Naive thymus-derived CD8-positive, alpha-beta T cell (primary cell): Measurements from ENCODE around the gene UTF1. TPM values are rescaled to one million over a fixed set of nuclear protein-coding genes. Genes with fewer than 3 reads are reported as not detected.

ENCODE experiments used
- microRNA-seq: library from miRNA; unstranded; fragments of <30 nt; microRNA quantifications from one replicate; pipeline ENCODE4 v1.2.0, GENCODE V29; 2022; ENCODE audit warnings: borderline microRNAs expressed
- polyA plus RNA-seq, 3 donors: library from polyadenylated mRNA; unstranded; fragments of 300-500 nt; fragmentation: Illumina TruSeq; gene quantifications; one replicate each; pipeline ENCODE4 v1.2.3, GENCODE V29; 2021
- total RNA-seq, 8 experiments: library from RNA in 2 of 8; stranded (reverse) in 2 of 8; gene quantifications; one replicate each; pipeline ENCODE4 v1.2.3 and lab custom pipeline; 2021 to 2026

The UTF1 gene
- total and polyA plus RNA-seq, 5 experiments from 2014 or later, result not detected

Small RNA genes within 50 kb of the gene (microRNA-seq; reads per million reads assigned to microRNA genes)
- not detected for gene MIR202

Other genes starting within 250 kb of the UTF1 start
- not detected for gene ADGRA1, start 142.3 kb upstream of the UTF1 start, total RNA-seq
- gene ADGRA1, start 142.3 kb upstream of the UTF1 start, polyA plus RNA-seq, result not detected
- gene KNDC1, start 70.0 kb upstream of the UTF1 start, total RNA-seq, result under 1 TPM in 1 of 2 experiments, not detected in 1; 0.49 TPM
- not detected for gene KNDC1, start 70.0 kb upstream of the UTF1 start, polyA plus RNA-seq
- not detected for gene VENTX, start 7.6 kb downstream of the UTF1 start, total RNA-seq
- not detected for gene VENTX, start 7.6 kb downstream of the UTF1 start, polyA plus RNA-seq
- gene ADAM8, start 46.7 kb downstream of the UTF1 start, total RNA-seq, result 1 to 10 TPM; 8.5 to 9.4 TPM
- gene ADAM8, start 46.7 kb downstream of the UTF1 start, polyA plus RNA-seq, result 10 to 100 TPM in 1 of 3 donors, 1 to 10 TPM in 2; 7.8 to 28.4 (median 9.5) TPM
- gene TUBGCP2, start 78.7 kb downstream of the UTF1 start, total RNA-seq, result 10 to 100 TPM; 61.4 to 72.9 TPM
- 10 to 100 TPM; 24.7 to 35.6 (median 32.0) TPM for gene TUBGCP2, start 78.7 kb downstream of the UTF1 start, polyA plus RNA-seq
- gene ZNF511, start 78.7 kb downstream of the UTF1 start, total RNA-seq, result 10 to 100 TPM; 38.0 to 38.3 TPM
- 10 to 100 TPM; 75.9 to 80.4 (median 79.2) TPM for gene ZNF511, start 78.7 kb downstream of the UTF1 start, polyA plus RNA-seq
- gene CALY, start 106.7 kb downstream of the UTF1 start, total RNA-seq, result 1 to 10 TPM; 5.9 to 6.9 TPM
- under 1 TPM; 0.22 to 0.44 (median 0.26) TPM for gene CALY, start 106.7 kb downstream of the UTF1 start, polyA plus RNA-seq
- gene PRAP1, start 117.2 kb downstream of the UTF1 start, total RNA-seq, result not detected
- under 1 TPM in 1 of 3 donors, not detected in 2; 0.36 TPM for gene PRAP1, start 117.2 kb downstream of the UTF1 start, polyA plus RNA-seq
- gene FUOM, start 127.8 kb downstream of the UTF1 start, total RNA-seq, result 10 to 100 TPM; 17.1 to 23.7 TPM
- 10 to 100 TPM; 17.4 to 21.4 (median 18.2) TPM for gene FUOM, start 127.8 kb downstream of the UTF1 start, polyA plus RNA-seq
- gene ECHS1, start 143.1 kb downstream of the UTF1 start, total RNA-seq, result 10 to 100 TPM; 28.3 to 29.2 TPM
- gene ECHS1, start 143.1 kb downstream of the UTF1 start, polyA plus RNA-seq, result 100 to 1,000 TPM; 103 to 110 (median 104) TPM
- 10 to 100 TPM; 11.3 to 11.9 TPM for gene PAOX, start 149.0 kb downstream of the UTF1 start, total RNA-seq
- 10 to 100 TPM; 10.9 to 15.6 (median 11.9) TPM for gene PAOX, start 149.0 kb downstream of the UTF1 start, polyA plus RNA-seq
- 10 to 100 TPM; 62.4 to 67.9 TPM for gene MTG1, start 163.9 kb downstream of the UTF1 start, total RNA-seq
- gene MTG1, start 163.9 kb downstream of the UTF1 start, polyA plus RNA-seq, result 10 to 100 TPM; 19.4 to 37.9 (median 28.5) TPM
- gene SPRN, start 194.4 kb downstream of the UTF1 start, total RNA-seq, result not detected
- gene SPRN, start 194.4 kb downstream of the UTF1 start, polyA plus RNA-seq, result under 1 TPM; 0.06 to 0.39 (median 0.28) TPM
- 1 to 10 TPM; 3.8 to 4.2 TPM for gene SCART1, start 223.7 kb downstream of the UTF1 start, total RNA-seq
- gene SCART1, start 223.7 kb downstream of the UTF1 start, polyA plus RNA-seq, result under 1 TPM in 1 of 3 donors, not detected in 2; 0.04 TPM